Cardiac muscle cell (in vitro differentiated cells and primary cell): ENCODE data around the gene CYB561D1. TPM values are rescaled to one million over a fixed set of nuclear protein-coding genes. Genes with fewer than 3 reads are reported as not detected.
"Not testable (repeated sequence)": the region's sequence is repeated elsewhere in the genome, so short reads cannot be mapped to it uniquely, and the experiment has no call there.

Experiments used
- DNase-seq, 2 donors: peaks; one replicate each; pipeline versions ENCODE4 v3.0.0 to v3.0.0-alpha.2; 2010 to 2017; ENCODE audit warnings: low read depth in 1 of 2, low spot score in 1 of 2
- H3K27ac ChIP-seq: fragments of 200-600 bp; sonication (generic); 2 replicates; pipeline ENCODE4 v1.5.1; 2016
- H3K27me3 ChIP-seq: fragments of 200-600 bp; sonication (generic); 2 replicates; pipeline ENCODE4 v1.6.0; 2016; ENCODE audit warnings: control low read depth
- H3K36me3 ChIP-seq: fragments of 200-600 bp; sonication (generic); 2 replicates; pipeline ENCODE4 v1.5.1; 2016; ENCODE audit warnings: control low read depth
- H3K4me1 ChIP-seq: fragments of 200-600 bp; sonication (generic); 2 replicates; pipeline ENCODE4 v1.8.1; 2017; ENCODE audit warnings: low read depth, mild to moderate bottlenecking, mixed run types
- H3K4me3 ChIP-seq: fragments of 200-600 bp; sonication (generic); 2 replicates; pipeline ENCODE4 v1.5.1; 2016; ENCODE audit warnings: mild to moderate bottlenecking
- H3K9me3 ChIP-seq: fragments of 200-600 bp; sonication (generic); 2 replicates; pipeline ENCODE4 v1.5.1; 2017; ENCODE audit warnings: low read depth, mild to moderate bottlenecking, control low read depth
- polyA plus RNA-seq: library from polyadenylated mRNA; unstranded; fragments of >200 nt; fragmentation: Nextera tagmentation; extraction: Ambion mirVana; gene quantifications from 2 replicates; pipeline ENCODE4 v1.2.1, GENCODE V29; 2016
- total RNA-seq: library from RNA; depleted of rRNA; stranded (reverse); fragments of >200 nt; gene quantifications from 2 replicates; pipeline ENCODE4 v1.2.3, GENCODE V29; 2016
- TF ChIP-seq, protein P1 (sequence below): IDR thresholded peaks from 2 replicates; pipeline ENCODE4 v1.5.1; 2012; ENCODE audit warnings: low read depth, mild to moderate bottlenecking, low read length

The CYB561D1 gene
- total and polyA plus RNA-seq, 2 experiments from 2014 or later, result 5.3 to 6.6 TPM

DNA sequence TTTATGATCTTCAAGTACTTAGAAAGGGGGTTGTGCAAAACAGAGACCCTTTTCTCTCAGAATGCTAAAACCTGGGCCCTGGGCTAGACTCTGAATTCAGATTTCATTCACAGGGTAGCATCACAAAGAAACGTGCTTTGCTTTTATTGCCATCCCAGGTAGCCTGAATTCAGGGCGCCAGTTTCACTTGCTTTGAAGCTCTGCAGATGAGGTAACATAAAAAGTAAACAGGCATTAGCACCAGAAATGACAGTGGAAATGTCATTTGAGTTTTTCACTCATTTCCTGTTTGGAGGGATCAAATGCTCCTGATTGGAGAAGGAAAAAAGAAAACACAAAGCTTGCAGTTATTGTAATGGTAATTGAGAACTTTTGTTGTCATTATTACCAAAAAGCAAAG lies 25.0 kb upstream of the CYB561D1 start:
- TF ChIP-seq, protein P1, sequence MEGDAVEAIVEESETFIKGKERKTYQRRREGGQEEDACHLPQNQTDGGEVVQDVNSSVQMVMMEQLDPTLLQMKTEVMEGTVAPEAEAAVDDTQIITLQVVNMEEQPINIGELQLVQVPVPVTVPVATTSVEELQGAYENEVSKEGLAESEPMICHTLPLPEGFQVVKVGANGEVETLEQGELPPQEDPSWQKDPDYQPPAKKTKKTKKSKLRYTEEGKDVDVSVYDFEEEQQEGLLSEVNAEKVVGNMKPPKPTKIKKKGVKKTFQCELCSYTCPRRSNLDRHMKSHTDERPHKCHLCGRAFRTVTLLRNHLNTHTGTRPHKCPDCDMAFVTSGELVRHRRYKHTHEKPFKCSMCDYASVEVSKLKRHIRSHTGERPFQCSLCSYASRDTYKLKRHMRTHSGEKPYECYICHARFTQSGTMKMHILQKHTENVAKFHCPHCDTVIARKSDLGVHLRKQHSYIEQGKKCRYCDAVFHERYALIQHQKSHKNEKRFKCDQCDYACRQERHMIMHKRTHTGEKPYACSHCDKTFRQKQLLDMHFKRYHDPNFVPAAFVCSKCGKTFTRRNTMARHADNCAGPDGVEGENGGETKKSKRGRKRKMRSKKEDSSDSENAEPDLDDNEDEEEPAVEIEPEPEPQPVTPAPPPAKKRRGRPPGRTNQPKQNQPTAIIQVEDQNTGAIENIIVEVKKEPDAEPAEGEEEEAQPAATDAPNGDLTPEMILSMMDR, result no peak
- no peak for DNase-seq
- peaks cover 6% of the 10 kb centered on the region for H3K4me1 ChIP-seq
- H3K4me3 ChIP-seq, result no peak overlapping the region
- H3K27me3 ChIP-seq, result peaks cover 29% of the 10 kb centered on the region
- no peak overlapping the region for H3K27ac ChIP-seq
- no peaks in the 10 kb centered on the region for H3K9me3 ChIP-seq
- H3K36me3 ChIP-seq, result no peaks in the 10 kb centered on the region

GRCh38 chr1:109470245-109470644 lies 23.6 kb upstream of the CYB561D1 start:
- H3K27me3 ChIP-seq, result peaks cover 15% of the 10 kb centered on the region
- H3K4me3 ChIP-seq, result no peak overlapping the region
- H3K27ac ChIP-seq, result no peak overlapping the region
- H3K9me3 ChIP-seq, result no peaks in the 10 kb centered on the region
- H3K36me3 ChIP-seq, result no peaks in the 10 kb centered on the region
- TF ChIP-seq, protein P1, result no peak
- DNase-seq, result no peak
- peaks cover 6% of the 10 kb centered on the region for H3K4me1 ChIP-seq

DNA sequence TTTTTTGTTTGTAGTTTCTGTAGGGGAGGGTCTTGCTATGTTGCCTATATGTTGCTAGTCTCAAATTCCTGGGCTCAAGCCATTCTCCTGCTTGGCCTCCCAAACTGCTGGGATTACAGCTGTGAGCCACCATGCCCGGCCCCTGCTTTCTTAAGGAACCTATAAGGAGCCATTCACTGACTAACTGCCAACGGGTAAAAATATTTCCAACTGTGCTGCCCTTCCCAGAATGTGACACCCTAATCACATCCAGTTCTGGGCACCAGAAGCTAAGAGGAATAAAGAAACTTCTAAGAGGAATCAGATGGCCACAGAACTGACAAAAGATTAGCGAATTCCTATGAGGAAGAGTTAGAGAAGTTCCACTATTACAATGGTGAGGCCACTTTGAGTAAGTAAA lies 21.1 kb upstream of the CYB561D1 start:
- Histone ChIP-seq H3K36me3 (peaks cover 4% of the 10 kb centered on the region), H3K4me3 (no peak overlapping the region), H3K27ac (no peak overlapping the region), H3K9me3 (no peaks in the 10 kb centered on the region), H3K27me3 (peaks cover 12% of the 10 kb centered on the region), H3K4me1 (peaks cover 2% of the 10 kb centered on the region)
- DNase-seq, result no peak
- TF ChIP-seq, protein P1, result no peak

DNA sequence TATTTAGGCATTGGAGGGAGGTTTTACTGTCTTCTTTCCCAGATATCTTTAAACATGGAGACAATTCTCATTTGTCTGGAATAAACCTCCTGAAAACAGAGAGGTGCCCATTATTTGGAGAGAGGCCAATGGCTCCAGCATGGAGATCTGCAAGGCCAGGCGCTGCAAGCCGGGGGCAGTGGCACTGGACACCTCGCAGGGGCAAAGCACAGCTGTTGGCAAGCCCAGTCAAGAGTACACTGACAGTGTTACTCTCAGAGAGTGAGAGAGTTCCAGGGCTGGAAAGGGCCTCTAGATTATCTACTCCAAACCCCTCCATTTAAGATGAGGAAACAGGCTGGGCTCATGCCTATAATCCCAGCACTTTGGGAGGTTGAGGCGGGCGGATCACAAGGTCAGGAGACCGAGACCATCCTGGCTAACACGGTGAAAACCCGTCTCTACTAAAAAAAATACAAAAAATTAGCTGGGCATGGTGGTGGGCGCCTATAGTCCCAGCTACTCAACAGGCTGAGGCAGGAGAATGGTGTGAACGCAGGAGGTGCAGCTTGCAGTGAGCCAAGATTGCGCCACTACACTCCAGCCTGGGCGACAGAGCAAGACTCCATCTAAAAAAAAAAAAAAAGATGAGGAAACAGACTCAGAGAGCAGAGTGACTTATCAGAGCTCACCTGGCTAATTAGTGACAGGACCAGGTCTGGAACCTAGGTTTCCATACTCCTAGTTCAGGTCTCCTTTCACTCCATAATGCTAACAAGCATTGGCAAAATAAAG lies 20.4 kb upstream of the CYB561D1 start:
- not testable (repeated sequence) for DNase-seq, H3K27me3 ChIP-seq, H3K4me3 ChIP-seq, H3K36me3 ChIP-seq, H3K27ac ChIP-seq, H3K9me3 ChIP-seq, H3K4me1 ChIP-seq

DNA sequence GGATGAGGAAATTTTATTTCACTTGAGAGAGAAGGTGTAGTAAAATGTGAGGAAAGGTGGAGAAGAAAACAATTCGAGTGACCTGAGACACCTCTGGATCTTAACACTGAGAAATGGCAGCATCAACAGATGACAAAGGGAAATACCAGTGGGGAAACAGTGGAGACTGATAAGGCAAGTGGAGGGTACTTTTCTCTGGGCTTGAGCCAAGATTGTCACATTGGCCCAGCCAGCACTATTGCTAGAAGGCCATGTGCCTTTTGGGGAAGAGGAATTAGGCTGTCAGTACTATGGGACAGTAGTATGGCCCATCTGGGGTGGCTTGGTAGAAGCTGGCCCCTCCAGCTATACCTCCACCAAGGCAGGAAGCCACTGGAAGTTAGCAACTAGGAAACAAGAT lies 19.2 kb upstream of the CYB561D1 start:
- Histone ChIP-seq H3K9me3 (no peaks in the 10 kb centered on the region), H3K27me3 (no peaks in the 10 kb centered on the region), H3K36me3 (peaks cover 4% of the 10 kb centered on the region), H3K27ac (no peak overlapping the region), H3K4me1 (no peaks in the 10 kb centered on the region), H3K4me3 (no peak overlapping the region)
- no peak for DNase-seq
- TF ChIP-seq, protein P1, result no peak

GRCh38 chr1:109475261-109475660 lies 18.6 kb upstream of the CYB561D1 start:
- no peak for DNase-seq
- H3K9me3 ChIP-seq, result no peaks in the 10 kb centered on the region
- H3K27ac ChIP-seq, result no peak overlapping the region
- H3K36me3 ChIP-seq, result peaks cover 4% of the 10 kb centered on the region
- H3K4me1 ChIP-seq, result no peaks in the 10 kb centered on the region
- no peaks in the 10 kb centered on the region for H3K27me3 ChIP-seq
- no peak overlapping the region for H3K4me3 ChIP-seq
- TF ChIP-seq, protein P1, result no peak
